ENCODE results near the gene ARSG.
"Not testable (repeated sequence)": the region's sequence is repeated elsewhere in the genome, so short reads cannot be mapped to it uniquely, and the experiment has no call there.

Gene ARSG

GRCh38 chr17:68329331-68329730, 38.0 kb downstream of the ARSG start:
- DNase-seq (ENCODE audit: low read depth): no peak

- DNase-seq (ENCODE audit: low read depth): not testable (repeated sequence)
These were observed 40.6 kb downstream of the ARSG start for GRCh38 chr17:68331932-68332331.

GRCh38 chr17:68334393-68334792, 43.1 kb downstream of the ARSG start:
- DNase-seq (ENCODE audit: low read depth): no peak

DNA sequence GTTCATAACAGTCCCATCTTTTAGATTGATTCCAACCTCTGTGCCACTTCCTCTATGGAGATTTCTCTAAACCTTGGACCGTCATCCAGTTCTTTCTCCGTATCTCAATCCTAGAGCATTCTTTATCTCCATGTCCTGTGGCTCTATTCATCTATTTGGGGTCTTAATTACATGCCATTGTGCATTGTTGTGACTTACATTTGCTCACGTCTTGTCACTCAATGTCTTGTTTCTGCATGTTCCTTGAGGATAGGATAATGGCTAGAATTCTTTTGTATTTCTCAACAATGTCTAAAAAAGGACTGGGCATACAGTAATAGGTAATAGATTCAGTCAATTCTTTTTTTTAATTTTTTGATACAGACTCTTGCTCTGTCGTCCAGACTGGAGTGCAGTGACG, 50.2 kb downstream of the ARSG start:
- DNase-seq (ENCODE audit: low read depth): no peak

DNA sequence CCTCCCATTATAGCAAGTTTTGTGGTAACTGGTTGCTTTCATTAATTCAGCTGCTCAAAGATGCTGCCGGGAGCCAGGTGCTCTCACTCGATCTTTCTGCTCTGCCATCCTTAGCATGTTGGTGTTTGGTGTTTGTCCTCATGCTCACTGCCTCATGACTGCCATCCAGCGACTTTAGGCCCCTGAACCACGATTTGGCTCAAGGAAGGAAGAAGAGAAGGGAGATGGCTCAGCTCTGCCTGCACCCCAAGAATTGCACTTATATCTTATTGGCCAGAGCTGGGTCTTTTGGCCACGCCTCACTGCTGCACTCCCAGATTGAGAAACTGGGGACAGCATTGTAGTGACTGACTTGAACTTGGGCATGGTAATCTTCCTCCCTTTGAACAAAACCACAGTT, 52.7 kb downstream of the ARSG start:
- no peak for DNase-seq (ENCODE audit: low read depth)

DNA sequence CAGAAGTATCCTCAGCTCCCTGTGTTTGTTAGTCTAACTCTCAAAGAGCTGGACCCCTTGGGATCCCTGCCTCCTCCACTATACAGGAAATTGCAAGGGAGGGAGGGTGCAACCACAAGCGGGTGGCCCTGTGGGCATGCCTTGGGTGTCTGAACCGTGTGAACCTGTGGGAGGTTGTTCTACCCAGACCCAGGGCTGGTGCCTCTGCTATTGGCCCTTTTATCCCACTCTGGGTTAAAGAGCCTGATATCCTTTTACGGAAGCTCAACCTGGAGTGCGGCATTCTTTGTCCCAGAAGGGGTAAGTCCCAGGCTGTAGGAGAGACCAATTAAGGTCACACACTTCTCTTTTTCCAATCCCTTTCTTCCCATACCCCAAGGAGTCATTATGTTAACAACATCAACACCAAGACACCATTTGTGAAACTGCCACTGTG, 53.4 kb downstream of the ARSG start:
- DNase-seq (ENCODE audit: low read depth): no peak

DNA sequence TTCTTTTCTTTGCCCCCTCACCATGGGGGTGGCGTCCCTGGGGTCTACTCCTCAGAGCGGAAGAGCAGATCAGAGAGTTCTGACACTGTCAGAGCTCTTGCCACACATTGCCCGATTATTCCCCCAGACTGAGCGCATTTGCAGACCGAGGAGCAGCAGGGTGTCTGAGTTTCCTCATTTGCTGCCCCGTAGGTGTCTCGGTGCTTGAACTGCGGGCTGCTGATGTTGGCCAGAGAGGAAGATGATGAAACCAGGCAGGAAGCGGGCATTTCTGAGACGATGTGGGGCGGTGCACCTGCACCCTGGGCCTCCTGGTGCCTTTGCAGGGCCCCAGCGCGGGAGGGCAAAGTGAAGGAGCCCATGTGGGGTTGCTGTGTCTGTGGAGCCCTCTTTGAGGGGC, 55.2 kb downstream of the ARSG start:
- no peak for DNase-seq (ENCODE audit: low read depth)

DNA sequence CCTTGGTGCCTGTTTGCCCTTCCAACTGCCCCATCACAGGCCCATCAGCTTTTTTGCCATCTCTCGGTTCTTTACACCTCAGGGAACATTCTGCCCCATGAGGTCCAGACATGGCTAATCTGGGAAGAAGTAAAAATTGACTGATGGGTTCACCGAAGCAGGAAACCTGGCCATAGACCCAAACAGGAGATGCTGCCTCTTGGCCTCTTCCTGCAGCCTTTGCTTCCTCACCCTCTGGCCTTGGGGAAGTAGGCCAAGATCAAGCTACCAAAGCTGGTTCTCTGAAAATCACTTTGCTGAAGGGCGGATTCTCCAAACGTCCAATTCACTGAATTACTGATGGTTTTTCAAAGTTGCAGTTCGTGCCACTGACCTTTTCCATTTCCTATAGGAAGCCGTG, 56.1 kb downstream of the ARSG start:
- no peak for DNase-seq (ENCODE audit: low read depth)

- no peak for DNase-seq (ENCODE audit: low read depth)
These were observed 57.9 kb downstream of the ARSG start for GRCh38 chr17:68349157-68349556.

DNA sequence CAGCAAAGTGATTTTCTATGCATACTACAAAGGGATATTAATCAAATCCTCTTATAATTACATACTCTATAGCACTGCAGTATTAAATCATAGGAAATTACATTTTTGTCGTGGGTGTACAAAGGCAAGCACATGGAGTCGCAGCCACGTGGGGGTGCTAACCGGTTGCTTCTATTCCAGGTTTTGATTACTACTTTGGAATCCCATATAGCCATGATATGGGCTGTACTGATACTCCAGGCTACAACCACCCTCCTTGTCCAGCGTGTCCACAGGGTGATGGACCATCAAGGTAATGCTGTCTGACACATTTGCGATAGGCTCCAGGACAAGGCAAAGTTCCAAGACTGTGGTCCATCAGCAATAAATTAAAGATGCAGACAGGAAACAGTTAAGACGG, 60.1 kb downstream of the ARSG start:
- no peak for DNase-seq (ENCODE audit: low read depth)

DNA sequence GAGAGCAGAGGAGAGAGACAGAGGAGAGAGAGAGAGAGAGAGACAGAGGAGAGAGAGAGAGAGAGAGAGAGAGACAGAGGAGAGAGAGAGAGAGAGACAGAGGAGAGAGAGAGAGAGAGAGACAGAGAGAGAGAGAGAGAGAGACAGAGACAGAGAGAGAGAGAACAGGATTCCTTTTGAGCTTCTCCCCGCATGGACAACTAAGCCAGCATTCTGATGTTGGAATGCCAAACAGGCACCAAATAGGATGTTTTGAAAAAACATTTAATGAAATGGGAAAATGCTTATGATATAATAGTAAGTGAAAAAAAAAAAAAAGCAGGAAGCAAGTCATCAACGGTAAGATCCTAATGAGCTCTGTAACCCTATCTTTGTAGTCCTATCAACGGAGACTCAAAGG, 60.7 kb downstream of the ARSG start:
- no peak for DNase-seq (ENCODE audit: low read depth)

GRCh38 chr17:68352671-68353070, 61.4 kb downstream of the ARSG start:
- DNase-seq (ENCODE audit: low read depth): not testable (repeated sequence)

GRCh38 chr17:68353111-68353521, 61.8 kb downstream of the ARSG start:
- no peak for DNase-seq (ENCODE audit: low read depth)

DNA sequence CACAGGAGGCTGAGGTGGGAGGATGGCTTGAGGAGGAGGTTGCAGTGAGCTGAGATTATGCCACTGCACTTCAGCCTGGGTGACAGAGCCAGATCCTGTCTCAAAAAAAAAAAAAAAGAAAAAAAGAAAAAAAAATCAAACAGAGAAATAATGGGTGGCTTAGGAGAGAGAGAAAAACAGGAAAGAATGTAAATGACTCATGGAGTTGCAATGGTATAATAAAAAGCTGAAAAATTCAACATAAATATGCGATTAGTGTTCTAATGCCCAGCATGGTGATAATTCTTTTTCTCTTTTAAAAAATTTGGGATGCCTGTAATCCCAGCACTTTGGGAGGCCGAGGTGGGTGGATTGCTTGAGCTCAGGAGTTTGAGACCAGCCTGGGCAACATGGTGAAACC, 63.0 kb downstream of the ARSG start:
- peak; percentile 45 for DNase-seq (ENCODE audit: low read depth)

GRCh38 chr17:68355108-68355507, 63.8 kb downstream of the ARSG start:
- peak; percentile 28 for DNase-seq (ENCODE audit: low read depth)

GRCh38 chr17:68356520-68356919, 65.2 kb downstream of the ARSG start:
- no peak for DNase-seq (ENCODE audit: low read depth)

- no peak for DNase-seq (ENCODE audit: low read depth)
These were observed 65.7 kb downstream of the ARSG start for GRCh38 chr17:68356949-68357455.

DNA sequence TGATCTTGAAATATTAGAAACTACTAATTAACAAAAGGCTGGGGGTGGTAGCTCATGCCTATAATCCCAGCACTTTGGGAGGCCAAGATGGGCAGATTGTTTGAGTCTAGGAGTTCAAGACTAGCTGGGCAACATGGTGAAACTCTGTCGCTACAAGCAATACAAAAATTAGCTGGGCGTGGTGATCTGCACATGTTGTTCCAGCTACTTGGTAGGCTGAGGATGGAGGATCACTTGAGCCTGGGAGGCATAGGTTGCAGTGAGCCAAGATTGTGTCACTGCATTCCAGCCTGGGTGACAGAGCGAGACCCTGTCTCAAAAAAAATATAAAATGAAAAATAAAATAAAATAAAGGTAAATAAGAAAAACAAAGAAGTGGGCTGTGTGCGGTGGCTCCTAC, 66.6 kb downstream of the ARSG start:
- DNase-seq (ENCODE audit: low read depth): no peak

DNA sequence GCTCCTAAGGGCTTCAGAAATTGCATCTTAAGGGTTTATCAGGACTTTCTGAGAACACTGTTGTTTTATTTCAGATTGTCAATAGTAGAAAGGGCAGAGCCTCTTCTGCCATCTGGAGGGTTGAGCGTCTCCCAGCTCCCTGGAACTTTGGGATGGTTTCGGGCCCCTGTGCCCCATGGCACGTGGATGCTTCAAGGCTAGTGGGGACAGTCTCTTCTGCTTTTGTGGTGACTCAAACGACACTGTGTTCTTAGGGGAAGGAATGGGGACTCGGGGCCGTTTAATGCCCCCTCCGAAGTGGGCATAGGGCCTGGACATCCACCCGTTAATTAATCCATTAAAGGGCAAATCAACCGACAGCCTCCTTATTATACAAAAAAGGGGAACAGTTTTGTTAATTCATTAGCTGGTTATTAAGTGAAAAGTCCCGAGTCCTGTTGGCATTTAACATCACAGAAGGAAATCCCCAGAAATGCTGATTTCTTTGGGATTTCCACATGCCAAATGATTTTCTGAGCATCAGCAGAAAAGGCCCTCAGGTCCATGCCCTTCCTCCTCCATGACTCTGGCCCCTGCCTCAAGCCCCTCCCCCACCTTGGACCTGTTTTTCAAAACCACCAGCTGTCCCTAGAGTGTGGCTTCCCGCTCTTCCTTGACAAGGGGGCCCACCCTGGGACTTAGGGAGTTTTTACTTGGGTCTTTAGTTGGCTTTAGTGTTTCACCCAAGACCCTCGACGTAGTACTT, 68.7 kb downstream of the ARSG start:
- DNase-seq (ENCODE audit: low read depth): no peak

GRCh38 chr17:68365469-68365868, 74.2 kb downstream of the ARSG start:
- no peak for DNase-seq (ENCODE audit: low read depth)

DNA sequence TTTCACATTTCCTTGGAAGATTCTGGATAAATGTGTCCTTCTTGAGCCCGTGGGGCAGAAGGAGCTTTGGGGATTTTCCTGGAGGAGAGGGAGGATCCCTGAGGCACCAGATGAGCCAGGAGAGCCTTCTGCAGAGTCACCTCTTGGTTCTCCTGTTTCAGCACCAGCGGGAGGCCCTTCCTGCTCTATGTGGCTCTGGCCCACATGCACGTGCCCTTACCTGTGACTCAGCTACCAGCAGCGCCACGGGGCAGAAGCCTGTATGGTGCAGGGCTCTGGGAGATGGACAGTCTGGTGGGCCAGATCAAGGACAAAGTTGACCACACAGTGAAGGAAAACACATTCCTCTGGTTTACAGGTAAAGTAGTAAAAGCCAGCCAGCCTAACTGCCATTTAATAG, 77.1 kb downstream of the ARSG start:
- DNase-seq (ENCODE audit: low read depth): no peak

DNA sequence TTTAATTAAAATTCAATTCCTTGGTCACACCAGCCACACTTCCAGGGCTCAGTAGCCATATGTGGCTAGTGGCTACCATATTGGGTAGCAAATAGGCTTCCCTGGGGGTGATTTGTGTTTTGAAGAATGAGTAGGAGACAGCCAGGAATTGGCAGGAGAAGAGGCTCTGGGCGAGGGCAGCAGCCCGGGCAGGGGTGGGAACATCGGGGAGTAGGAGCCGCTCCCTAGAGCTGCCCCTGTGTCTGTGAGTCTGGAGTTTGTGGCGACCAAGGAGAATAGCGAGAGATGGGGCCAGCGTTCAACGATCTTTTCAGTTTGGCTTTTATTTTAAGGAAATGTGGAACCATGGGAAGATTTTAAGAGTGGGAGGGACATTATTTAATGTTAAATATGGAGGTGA, 84.3 kb downstream of the ARSG start:
- no peak for DNase-seq (ENCODE audit: low read depth)

DNA sequence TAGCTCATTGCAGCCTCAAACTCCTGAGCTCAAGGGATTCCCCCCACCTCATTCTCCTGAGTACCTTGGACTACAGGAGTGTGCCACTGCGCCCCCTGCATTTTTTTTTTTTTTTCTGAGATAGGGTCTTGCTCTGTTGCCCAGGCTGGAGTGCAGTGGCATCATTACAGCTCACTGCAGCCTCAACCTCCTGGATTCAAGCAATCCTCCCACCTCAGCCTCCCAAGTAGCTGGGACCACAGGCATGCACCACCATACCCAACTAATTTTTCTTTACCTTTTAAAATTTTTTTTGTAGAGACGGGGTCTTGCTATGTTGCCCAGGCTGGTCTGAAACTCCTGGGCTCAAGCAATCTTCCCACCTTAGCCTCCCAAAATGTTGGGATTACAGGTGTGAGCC, 84.9 kb downstream of the ARSG start:
- DNase-seq (ENCODE audit: low read depth): not testable (repeated sequence)

DNA sequence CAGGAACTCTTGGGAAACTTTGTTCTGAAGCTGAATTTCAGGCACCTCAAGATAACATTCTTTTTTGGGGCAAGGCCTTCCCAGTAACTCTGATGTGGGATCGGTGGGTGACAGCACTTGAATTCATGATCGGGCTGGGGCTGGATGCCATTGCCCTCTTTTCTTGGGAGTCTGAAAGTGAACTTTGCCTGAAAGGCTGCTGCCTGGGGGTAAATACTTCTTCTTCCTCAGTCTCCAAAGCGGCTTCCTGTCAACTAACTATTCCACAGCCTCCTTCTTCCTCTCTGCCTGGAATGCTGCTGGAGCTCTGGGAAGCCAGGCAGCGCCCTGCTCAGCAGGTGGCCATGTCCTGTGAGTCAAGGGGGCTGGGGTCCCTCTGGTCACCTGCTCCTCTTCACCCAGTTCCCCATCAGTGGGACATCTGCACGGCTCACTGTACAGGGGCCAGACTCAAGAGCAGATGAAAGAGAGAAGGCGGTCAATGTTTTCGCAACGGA, 86.5 kb downstream of the ARSG start:
- no peak for DNase-seq (ENCODE audit: low read depth)

Data from HS-5 (cell line).